ENCODE results near the gene PRPF19. TPM values are rescaled to one million over a fixed set of nuclear protein-coding genes. Genes with fewer than 3 reads are reported as not detected.
A peak's percentile ranks its signal among the peaks of the same experiment; 100 is the strongest.

PRPF19 gene
- total RNA-seq, 1 donor = 53.1 TPM

- TF ChIP-seq, protein P1, sequence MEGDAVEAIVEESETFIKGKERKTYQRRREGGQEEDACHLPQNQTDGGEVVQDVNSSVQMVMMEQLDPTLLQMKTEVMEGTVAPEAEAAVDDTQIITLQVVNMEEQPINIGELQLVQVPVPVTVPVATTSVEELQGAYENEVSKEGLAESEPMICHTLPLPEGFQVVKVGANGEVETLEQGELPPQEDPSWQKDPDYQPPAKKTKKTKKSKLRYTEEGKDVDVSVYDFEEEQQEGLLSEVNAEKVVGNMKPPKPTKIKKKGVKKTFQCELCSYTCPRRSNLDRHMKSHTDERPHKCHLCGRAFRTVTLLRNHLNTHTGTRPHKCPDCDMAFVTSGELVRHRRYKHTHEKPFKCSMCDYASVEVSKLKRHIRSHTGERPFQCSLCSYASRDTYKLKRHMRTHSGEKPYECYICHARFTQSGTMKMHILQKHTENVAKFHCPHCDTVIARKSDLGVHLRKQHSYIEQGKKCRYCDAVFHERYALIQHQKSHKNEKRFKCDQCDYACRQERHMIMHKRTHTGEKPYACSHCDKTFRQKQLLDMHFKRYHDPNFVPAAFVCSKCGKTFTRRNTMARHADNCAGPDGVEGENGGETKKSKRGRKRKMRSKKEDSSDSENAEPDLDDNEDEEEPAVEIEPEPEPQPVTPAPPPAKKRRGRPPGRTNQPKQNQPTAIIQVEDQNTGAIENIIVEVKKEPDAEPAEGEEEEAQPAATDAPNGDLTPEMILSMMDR (IDR thresholded peaks at IDR 0.05; ENCODE audit: insufficient read depth, low read length) = no peak
- no peak for DNase-seq (ENCODE audit: low read depth)
- H3K4me3 ChIP-seq (ENCODE audit: low read depth, low read length) = peak overlapping the region; percentile 74
These were observed 18.8 kb upstream of the PRPF19 start for GRCh38 chr11:60924906-60925853.

- peak within 1 kb of the TSS; percentile 74 for H3K4me3 ChIP-seq (ENCODE audit: low read depth, low read length)
- peak; percentile 59 for DNase-seq (ENCODE audit: low read depth)
- TF ChIP-seq, protein P1 (IDR thresholded peaks at IDR 0.05; ENCODE audit: insufficient read depth, low read length) = no peak
These were observed 17.9 kb upstream of the PRPF19 start, which contains the start of gene TMEM132A for GRCh38 chr11:60924110-60924905. Gene TMEM132A, plus strand, starts transcription at chr11:60924460. Its CDS starts 174 bp downstream, at chr11:60924634.

DNA sequence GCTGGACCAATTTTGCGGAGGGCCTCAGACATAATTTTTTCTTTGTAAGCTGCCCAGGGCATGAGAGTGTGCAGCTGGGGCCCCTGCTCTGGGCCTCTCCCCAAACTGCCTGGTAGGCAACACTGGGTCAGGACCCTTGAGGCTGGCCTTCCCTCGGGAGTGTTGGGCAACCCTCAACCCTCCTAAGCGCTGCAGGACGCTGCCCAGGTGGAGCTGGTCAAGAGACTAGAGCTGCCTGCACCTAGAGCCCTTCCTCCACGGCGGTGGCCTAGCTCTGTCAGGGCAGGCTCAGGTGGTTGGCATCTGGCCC is 17.4 kb upstream of the PRPF19 start:
- peak overlapping the region; percentile 74 for H3K4me3 ChIP-seq (ENCODE audit: low read depth, low read length)
- TF ChIP-seq, protein P1 (IDR thresholded peaks at IDR 0.05; ENCODE audit: insufficient read depth, low read length) = no peak
- DNase-seq (ENCODE audit: low read depth) = no peak

GRCh38 chr11:60923326-60923725 is 16.9 kb upstream of the PRPF19 start:
- no peak for DNase-seq (ENCODE audit: low read depth)
- TF ChIP-seq, protein P1 (IDR thresholded peaks at IDR 0.05; ENCODE audit: insufficient read depth, low read length) = no peak
- no peak overlapping the region for H3K4me3 ChIP-seq (ENCODE audit: low read depth, low read length)

GRCh38 chr11:60922906-60923305 is 16.5 kb upstream of the PRPF19 start:
- TF ChIP-seq, protein P1 (IDR thresholded peaks at IDR 0.05; ENCODE audit: insufficient read depth, low read length) = no peak
- no peak for DNase-seq (ENCODE audit: low read depth)
- no peak overlapping the region for H3K4me3 ChIP-seq (ENCODE audit: low read depth, low read length)

GRCh38 chr11:60921777-60922335 is 15.5 kb upstream of the PRPF19 start:
- no peak for DNase-seq (ENCODE audit: low read depth)
- H3K4me3 ChIP-seq (ENCODE audit: low read depth, low read length) = no peak overlapping the region
- TF ChIP-seq, protein P1 (IDR thresholded peaks at IDR 0.05; ENCODE audit: insufficient read depth, low read length) = no peak
